Activated naive CD4-positive, alpha-beta T cell treated with anti-CD3 and anti-CD28 coated beads for 36 hours (primary cell): Measurements from ENCODE around the gene DIAPH1. TPM values are rescaled to one million over a fixed set of nuclear protein-coding genes. Genes with fewer than 3 reads are reported as not detected.

ENCODE experiments used
- CTCF ChIA-PET: fragments of 350-600 bp; sonication (Branson Sonifier 250); formaldehyde crosslinking; loops from one replicate; lab custom pipeline; 2021; ENCODE audit warnings: antibody characterized with exemption; lab: Charles Lee
- DNase-seq: peaks from one replicate; pipeline ENCODE4 v3.0.0-alpha.2; 2020
- H3K27ac Mint-ChIP-seq: one replicate; pipeline ENCODE4 v1.8.0; 2021; ENCODE audit warnings: mild to moderate bottlenecking, mixed read lengths
- H3K27me3 Mint-ChIP-seq: one replicate; pipeline ENCODE4 v1.8.0; 2021; ENCODE audit warnings: low read depth, mixed read lengths
- H3K36me3 Mint-ChIP-seq: one replicate; pipeline ENCODE4 v1.8.0; 2021; ENCODE audit warnings: low read depth, mixed read lengths
- H3K4me1 Mint-ChIP-seq: one replicate; pipeline ENCODE4 v1.8.0; 2021; ENCODE audit warnings: low read depth, mixed read lengths
- H3K4me3 Mint-ChIP-seq: one replicate; pipeline ENCODE4 v1.8.0; 2021; ENCODE audit warnings: mild to moderate bottlenecking, moderate library complexity, mixed read lengths
- H3K9me3 Mint-ChIP-seq: one replicate; pipeline ENCODE4 v1.8.0; 2021; ENCODE audit warnings: mixed read lengths
- intact Hi-C: fragments of 100-400 bp; cut with micrococcal nuclease; formaldehyde crosslinking; loops from one replicate; pipeline ENCODE4 v1.15.1; 2023
- total RNA-seq, 2 experiments: library from RNA; stranded (reverse); gene quantifications; one replicate each; pipeline ENCODE4 v1.2.3, GENCODE V29; 2021

The DIAPH1 gene
- total RNA-seq, 2 experiments from 2014 or later, result 165 to 169 TPM

- no peak for DNase-seq
- CTCF ChIA-PET, result interaction anchor here (1.1 to 7.5 kb wide), 7 partner anchors 12 to 205 kb away, joined by 3 to 96 read pairs (median 8); partner anchors contain the start of genes PCDHGA11, PCDHGA12, PCDHGC3 and TAF7
- Mint-ChIP-seq H3K9me3 (no peaks in the 10 kb centered on the region), H3K27ac (no peak overlapping the region), H3K4me3 (no peak overlapping the region), H3K36me3 (peaks cover 49% of the 10 kb centered on the region), H3K4me1 (peaks cover 30% of the 10 kb centered on the region), H3K27me3 (no peaks in the 10 kb centered on the region)
- intact Hi-C loops, result loop anchor here (2.0 to 10.0 kb wide), 2 partner anchors 51 to 441 kb away; partner anchors contain the start of gene PCDHGC3
Observed at GRCh38 chr5:141525653-141526052, 93.1 kb downstream of the DIAPH1 start.

- peak; percentile 57 for DNase-seq
- no peaks in the 10 kb centered on the region for H3K9me3 Mint-ChIP-seq
- no peaks in the 10 kb centered on the region for H3K27me3 Mint-ChIP-seq
- intact Hi-C loops, result loop anchor here (1.0 to 10.0 kb wide), 7 partner anchors 50 to 440 kb away; partner anchors contain the start of genes DIAPH1, PCDHGA11, PCDHGA12 and PCDHGC3
- no peak overlapping the region for H3K4me3 Mint-ChIP-seq
- H3K27ac Mint-ChIP-seq, result no peak overlapping the region
- CTCF ChIA-PET, result interaction anchor here (0.5 to 7.5 kb wide), 22 partner anchors 9 to 205 kb away, joined by 3 to 96 read pairs (median 5); partner anchors contain the start of genes PCDHGA10, PCDHGA12, PCDHGA9 and PCDHGC3
- H3K36me3 Mint-ChIP-seq, result peaks cover 56% of the 10 kb centered on the region
- H3K4me1 Mint-ChIP-seq, result peaks cover 32% of the 10 kb centered on the region
Observed at GRCh38 chr5:141524604-141525597, 93.9 kb downstream of the DIAPH1 start.

- H3K4me1 Mint-ChIP-seq, result peaks cover 32% of the 10 kb centered on the region
- H3K36me3 Mint-ChIP-seq, result peaks cover 63% of the 10 kb centered on the region
- no peaks in the 10 kb centered on the region for H3K9me3 Mint-ChIP-seq
- intact Hi-C loops, result loop anchor here (1.0 to 10.0 kb wide), 7 partner anchors 49 to 439 kb away; partner anchors contain the start of genes DIAPH1, PCDHGA11, PCDHGA12 and PCDHGC3
- DNase-seq, result no peak
- H3K27ac Mint-ChIP-seq, result no peak overlapping the region
- H3K27me3 Mint-ChIP-seq, result no peaks in the 10 kb centered on the region
- CTCF ChIA-PET, result interaction anchor here (0.5 to 7.5 kb wide), 24 partner anchors 10 to 205 kb away, joined by 3 to 96 read pairs (median 5); partner anchors contain the start of genes PCDHGA1, PCDHGA10, PCDHGA11 and PCDHGA12
- H3K4me3 Mint-ChIP-seq, result no peak overlapping the region
Observed at GRCh38 chr5:141523991-141524390, 94.8 kb downstream of the DIAPH1 start.

- intact Hi-C loops, result loop anchor here (5.0 to 10.0 kb wide), 2 partner anchors 95 to 438 kb away; partner anchors contain the start of gene DIAPH1
- no peak overlapping the region for H3K27ac Mint-ChIP-seq
Observed at GRCh38 chr5:141522301-141522700, 96.5 kb downstream of the DIAPH1 start.

GRCh38 chr5:141521244-141521781 is 97.5 kb downstream of the DIAPH1 start:
- CTCF ChIA-PET, result interaction anchor here (0.7 to 7.5 kb wide), 11 partner anchors 8 to 440 kb away, joined by 3 to 96 read pairs (median 4); partner anchors contain the start of genes PCDHGA10, PCDHGA12 and TAF7
- peaks cover 32% of the 10 kb centered on the region for H3K4me1 Mint-ChIP-seq
- intact Hi-C loops, result loop anchor here (1.0 to 10.0 kb wide), 3 partner anchors 8 to 437 kb away; partner anchors contain the start of gene DIAPH1
- no peak overlapping the region for H3K4me3 Mint-ChIP-seq
- DNase-seq, result no peak
- no peaks in the 10 kb centered on the region for H3K9me3 Mint-ChIP-seq
- H3K27ac Mint-ChIP-seq, result no peak overlapping the region
- no peaks in the 10 kb centered on the region for H3K27me3 Mint-ChIP-seq
- peaks cover 54% of the 10 kb centered on the region for H3K36me3 Mint-ChIP-seq

More at GRCh38 chr5:141522301-141522700, 96.5 kb downstream of the DIAPH1 start:
- DNase-seq, result no peak
- no peak overlapping the region for H3K4me3 Mint-ChIP-seq
- no peaks in the 10 kb centered on the region for H3K27me3 Mint-ChIP-seq
- H3K36me3 Mint-ChIP-seq, result peaks cover 62% of the 10 kb centered on the region
- H3K9me3 Mint-ChIP-seq, result no peaks in the 10 kb centered on the region
- CTCF ChIA-PET, result interaction anchor here (1.0 to 7.5 kb wide), 12 partner anchors 9 to 439 kb away, joined by 3 to 96 read pairs (median 5); partner anchors contain the start of genes PCDHGA10, PCDHGA11, PCDHGA12 and TAF7
- H3K4me1 Mint-ChIP-seq, result peaks cover 32% of the 10 kb centered on the region

- H3K27ac Mint-ChIP-seq, result no peak overlapping the region
- H3K4me3 Mint-ChIP-seq, result no peak overlapping the region
- CTCF ChIA-PET, result interaction anchor here (0.6 to 7.5 kb wide), 3 partner anchors 6 to 190 kb away, joined by 4 to 96 read pairs (median 4); no protein-coding TSS in a partner anchor
- peaks cover 45% of the 10 kb centered on the region for H3K36me3 Mint-ChIP-seq
- intact Hi-C loops, result loop anchor here (5.0 to 10.0 kb wide), 2 partner anchors 97 to 435 kb away; partner anchors contain the start of gene DIAPH1
- DNase-seq, result no peak
- H3K27me3 Mint-ChIP-seq, result no peaks in the 10 kb centered on the region
- no peaks in the 10 kb centered on the region for H3K9me3 Mint-ChIP-seq
- H3K4me1 Mint-ChIP-seq, result peaks cover 32% of the 10 kb centered on the region
Observed at GRCh38 chr5:141519605-141520565, 98.9 kb downstream of the DIAPH1 start.

- Mint-ChIP-seq H3K36me3 (peaks cover 36% of the 10 kb centered on the region), H3K4me3 (no peak overlapping the region), H3K27ac (no peak overlapping the region), H3K4me1 (peaks cover 45% of the 10 kb centered on the region), H3K9me3 (no peaks in the 10 kb centered on the region), H3K27me3 (no peaks in the 10 kb centered on the region)
- DNase-seq, result no peak
- CTCF ChIA-PET, result interaction anchor here (0.6 kb wide), 1 partner anchor 349 kb away, joined by 3 read pairs; no protein-coding TSS in a partner anchor
- intact Hi-C loops, result no loop called here
Observed at GRCh38 chr5:141518618-141519015, 100.2 kb downstream of the DIAPH1 start.

- no peak overlapping the region for H3K27ac Mint-ChIP-seq
- H3K4me3 Mint-ChIP-seq, result no peak overlapping the region
- H3K27me3 Mint-ChIP-seq, result no peaks in the 10 kb centered on the region
- no peaks in the 10 kb centered on the region for H3K9me3 Mint-ChIP-seq
- intact Hi-C loops, result no loop called here
- H3K36me3 Mint-ChIP-seq, result peaks cover 35% of the 10 kb centered on the region
- H3K4me1 Mint-ChIP-seq, result peaks cover 47% of the 10 kb centered on the region
- CTCF ChIA-PET, result interaction anchor here (0.6 to 8.9 kb wide), 2 partner anchors 5 to 349 kb away, joined by 3 to 96 read pairs; no protein-coding TSS in a partner anchor
- no peak for DNase-seq
Observed at GRCh38 chr5:141517880-141518617, 100.8 kb downstream of the DIAPH1 start.

GRCh38 chr5:141517312-141517711 is 101.5 kb downstream of the DIAPH1 start:
- H3K27me3 Mint-ChIP-seq, result no peaks in the 10 kb centered on the region
- CTCF ChIA-PET, result interaction anchor here (5.8 to 8.9 kb wide), 2 partner anchors 6 to 96 kb away, joined by 34 to 96 read pairs; partner anchors contain the start of gene PCDHGA11
- H3K4me3 Mint-ChIP-seq, result no peak overlapping the region
- H3K27ac Mint-ChIP-seq, result no peak overlapping the region
- no peaks in the 10 kb centered on the region for H3K9me3 Mint-ChIP-seq
- intact Hi-C loops, result no loop called here
- peaks cover 33% of the 10 kb centered on the region for H3K36me3 Mint-ChIP-seq
- H3K4me1 Mint-ChIP-seq, result peaks cover 46% of the 10 kb centered on the region
- no peak for DNase-seq

GRCh38 chr5:141516672-141517025 is 102.2 kb downstream of the DIAPH1 start:
- intact Hi-C loops, result no loop called here
- DNase-seq, result no peak
- peak overlapping the region; percentile 7 for H3K27ac Mint-ChIP-seq
- H3K4me3 Mint-ChIP-seq, result no peak overlapping the region
- peaks cover 40% of the 10 kb centered on the region for H3K4me1 Mint-ChIP-seq
- peaks cover 31% of the 10 kb centered on the region for H3K36me3 Mint-ChIP-seq
- H3K9me3 Mint-ChIP-seq, result no peaks in the 10 kb centered on the region
- H3K27me3 Mint-ChIP-seq, result no peaks in the 10 kb centered on the region
- CTCF ChIA-PET, result interaction anchor here (0.8 to 8.9 kb wide), 3 partner anchors 7 to 95 kb away, joined by 3 to 96 read pairs (median 34); partner anchors contain the start of gene PCDHGA11
